ENCODE results near the gene TMBIM6.

DNA sequence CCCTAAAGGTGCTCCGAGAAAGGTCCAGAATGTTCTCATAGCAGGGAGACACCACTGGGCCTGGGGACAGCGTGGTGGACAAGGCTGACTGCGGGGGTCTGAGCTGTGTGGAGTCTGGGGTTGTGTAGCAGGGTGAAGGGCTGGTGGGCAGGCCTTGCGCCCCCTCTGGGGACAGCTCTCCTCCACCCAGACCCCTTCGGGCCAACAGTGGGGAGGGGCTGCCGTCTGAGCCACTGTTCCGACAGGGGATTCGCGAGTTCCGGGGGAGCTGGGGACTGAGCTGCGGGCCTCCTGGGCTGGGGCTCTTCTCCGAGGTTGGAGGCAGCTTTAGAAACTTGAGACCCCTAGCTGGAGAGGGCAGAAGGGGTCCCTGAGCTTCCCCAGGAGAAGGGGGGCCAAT, 54.8 kb downstream of the TMBIM6 start:
- no peak for TF ChIP-seq EZH2 (IDR thresholded peaks at IDR 0.05; ENCODE audit: insufficient read depth, low read length)
- no peak for TF ChIP-seq CTCF (IDR thresholded peaks at IDR 0.05; ENCODE audit: insufficient read depth, low read depth, low read length)
